ENCODE data around the gene LRRC4B. TPM values are rescaled to one million over a fixed set of nuclear protein-coding genes. Genes with fewer than 3 reads are reported as not detected.

LRRC4B gene
- total and polyA plus RNA-seq, 2 of the 13 experiments (the other 11 are each of a cell fraction or from before 2014, with no cell fraction given): not detected

DNA sequence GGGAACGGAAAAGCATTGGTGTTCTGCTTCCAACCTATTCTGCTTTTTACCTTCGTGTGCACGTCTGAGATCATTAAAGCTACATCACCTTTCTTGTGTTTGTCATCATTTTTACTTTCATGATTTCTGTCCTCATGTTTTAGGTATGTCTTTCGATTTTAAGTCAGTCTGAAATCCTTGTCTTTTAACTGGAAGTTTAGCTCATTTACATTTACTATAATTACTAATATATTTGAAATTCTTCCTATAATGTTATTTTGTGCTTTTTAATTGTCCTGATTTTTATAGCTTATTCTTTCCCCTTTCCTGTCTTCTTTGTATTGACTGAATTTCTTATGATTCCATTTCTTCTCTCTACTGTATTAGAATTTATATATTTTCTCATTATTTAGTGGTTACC lies 35.3 kb downstream of the LRRC4B start:
- no peaks in the 10 kb centered on the region for H3K79me2 ChIP-seq (ENCODE audit: insufficient read depth, low read length)
- intact Hi-C loops (cut with micrococcal nuclease; ENCODE audit: unreplicated experiment) (no loop called here), in situ Hi-C loops (cut with HindIII; ENCODE audit: extremely low pct_ligation_motif_present, low pct_unique_long_range_greater_than_20kb) (no loop called here)
- no TSS peak for BruUV-seq (replicated peaks)
- no peaks in the 10 kb centered on the region for H3K9me3 ChIP-seq (ENCODE audit: low read length)
- WGBS (ENCODE audit: low lambda C conversion rate): 12% methylated on average over 4 of the region's 4 CpGs
- no peak overlapping the region for H3K27ac ChIP-seq (ENCODE audit: extremely low read length, insufficient read depth, low read length)
- DNase-seq (ENCODE audit: low spot score): no peak
- H4K20me1 ChIP-seq (ENCODE audit: insufficient read depth, low read length): no peaks in the 10 kb centered on the region
- H3K36me3 ChIP-seq (replicated peaks in 1 of 2; ENCODE audit: control insufficient read depth in 1 of 2, insufficient read depth in 2 of 2, low read length in 2 of 2): no peaks in the 10 kb centered on the region
- H2AFZ ChIP-seq (ENCODE audit: low read length): no peak overlapping the region
- no peak for FAIRE-seq
- no peak for ATAC-seq
- H3K4me2 ChIP-seq (ENCODE audit: low read depth, low read length): no peak overlapping the region
- ChIA-PET CTCF (ENCODE audit: low intra/inter-chr PET ratio, low total read pairs) (no interaction called here), POLR2A (no interaction called here)
- H3K4me1 ChIP-seq (ENCODE audit: insufficient read depth, low read length): no peaks in the 10 kb centered on the region
- TF ChIP-seq SYNCRIP (IDR thresholded peaks at IDR 0.05; ENCODE audit: insufficient read depth, low read depth, low read length): no peak
- no peak for TF ChIP-seq RBM39 (IDR thresholded peaks at IDR 0.05; ENCODE audit: low read depth, low read length, poor library complexity, severe bottlenecking)
- TF ChIP-seq MIER2 (CRISPR knock-in tag; IDR thresholded peaks at IDR 0.05): no peak
- TF ChIP-seq SMC3 (IDR thresholded peaks at IDR 0.05; ENCODE audit: low read length): no peak
- TF ChIP-seq MXD4 (CRISPR knock-in tag; IDR thresholded peaks at IDR 0.05): no peak
- no peak for TF ChIP-seq ZNF20 (CRISPR knock-in tag; IDR thresholded peaks at IDR 0.05)
- no peak for TF ChIP-seq NFYB (CRISPR knock-in tag; IDR thresholded peaks at IDR 0.05)
- TF ChIP-seq, protein P1, sequence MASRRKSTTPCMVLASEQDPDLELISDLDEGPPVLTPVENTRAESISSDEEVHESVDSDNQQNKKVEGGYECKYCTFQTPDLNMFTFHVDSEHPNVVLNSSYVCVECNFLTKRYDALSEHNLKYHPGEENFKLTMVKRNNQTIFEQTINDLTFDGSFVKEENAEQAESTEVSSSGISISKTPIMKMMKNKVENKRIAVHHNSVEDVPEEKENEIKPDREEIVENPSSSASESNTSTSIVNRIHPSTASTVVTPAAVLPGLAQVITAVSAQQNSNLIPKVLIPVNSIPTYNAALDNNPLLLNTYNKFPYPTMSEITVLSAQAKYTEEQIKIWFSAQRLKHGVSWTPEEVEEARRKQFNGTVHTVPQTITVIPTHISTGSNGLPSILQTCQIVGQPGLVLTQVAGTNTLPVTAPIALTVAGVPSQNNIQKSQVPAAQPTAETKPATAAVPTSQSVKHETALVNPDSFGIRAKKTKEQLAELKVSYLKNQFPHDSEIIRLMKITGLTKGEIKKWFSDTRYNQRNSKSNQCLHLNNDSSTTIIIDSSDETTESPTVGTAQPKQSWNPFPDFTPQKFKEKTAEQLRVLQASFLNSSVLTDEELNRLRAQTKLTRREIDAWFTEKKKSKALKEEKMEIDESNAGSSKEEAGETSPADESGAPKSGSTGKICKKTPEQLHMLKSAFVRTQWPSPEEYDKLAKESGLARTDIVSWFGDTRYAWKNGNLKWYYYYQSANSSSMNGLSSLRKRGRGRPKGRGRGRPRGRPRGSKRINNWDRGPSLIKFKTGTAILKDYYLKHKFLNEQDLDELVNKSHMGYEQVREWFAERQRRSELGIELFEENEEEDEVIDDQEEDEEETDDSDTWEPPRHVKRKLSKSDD (CRISPR knock-in tag; IDR thresholded peaks at IDR 0.05; ENCODE audit: low read depth): no peak
- no peak for TF ChIP-seq HNRNPH1 (optimal IDR thresholded peaks at IDR 0.05; ENCODE audit: low read depth, low read length)
- TF ChIP-seq, protein P2, sequence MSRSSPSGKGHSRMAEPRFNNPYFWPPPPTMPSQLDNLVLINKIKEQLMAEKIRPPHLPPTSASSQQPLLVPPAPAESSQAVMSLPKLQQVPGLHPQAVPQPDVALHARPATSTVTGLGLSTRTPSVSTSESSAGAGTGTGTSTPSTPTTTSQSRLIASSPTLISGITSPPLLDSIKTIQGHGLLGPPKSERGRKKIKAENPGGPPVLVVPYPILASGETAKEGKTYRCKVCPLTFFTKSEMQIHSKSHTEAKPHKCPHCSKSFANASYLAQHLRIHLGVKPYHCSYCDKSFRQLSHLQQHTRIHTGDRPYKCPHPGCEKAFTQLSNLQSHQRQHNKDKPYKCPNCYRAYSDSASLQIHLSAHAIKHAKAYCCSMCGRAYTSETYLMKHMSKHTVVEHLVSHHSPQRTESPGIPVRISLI (CRISPR knock-in tag; IDR thresholded peaks at IDR 0.05; ENCODE audit: borderline replicate concordance): no peak
- TF ChIP-seq SP5 (CRISPR knock-in tag; IDR thresholded peaks at IDR 0.05; ENCODE audit: borderline replicate concordance, low read depth): no peak
- no peak for TF ChIP-seq ZNF234 (CRISPR knock-in tag; conservative IDR thresholded peaks at IDR 0.05)
- TF ChIP-seq MAFG (CRISPR knock-in tag; IDR thresholded peaks at IDR 0.05): no peak
- H3K9ac ChIP-seq (ENCODE audit: insufficient read depth, low read depth, low read length): no peak overlapping the region
- peaks cover 0 to 21% of the 10 kb centered on the region in 2 experiments; a peak in 3 of 5 replicates for H3K27me3 ChIP-seq (ENCODE audit: control insufficient read depth in 1 of 2, insufficient read depth in 2 of 2, low read length in 2 of 2)
- H3K4me3 ChIP-seq (replicated peaks in 1 of 3; ENCODE audit: insufficient read depth in 1 of 3, low read depth in 2 of 3, low read length in 3 of 3): no peak overlapping the region

Measured in HepG2 (cell line).